Ovary (tissue), 3 donors: Measurements from ENCODE around the gene USF1.

Experiments
- EP300 ChIP-seq: sonication (generic); formaldehyde crosslinking; IDR thresholded peaks from one replicate; pipeline ENCODE4 v1.6.1; 2017; ENCODE audit warnings: antibody characterized with exemption
- POLR2A ChIP-seq: fragments of 450-650 bp; IDR thresholded peaks from one replicate; pipeline ENCODE4 v1.6.1; 2017; ENCODE audit warnings: antibody characterized with exemption, mild to moderate bottlenecking, moderate library complexity
- TF ChIP-seq, protein P1 (sequence below), 3 donors: fragments of 450-650 bp in 2 of 3; fragments of 200-600 bp in 1 of 3; IDR thresholded peaks; one replicate each; pipeline versions ENCODE4 v1.5.1 to v1.8.0; 2016 to 2022; ENCODE audit warnings: antibody characterized with exemption in 3 of 3, mild to moderate bottlenecking in 1 of 3
- donor health status: DM: no; HTN: no; CAD: no.

DNA sequence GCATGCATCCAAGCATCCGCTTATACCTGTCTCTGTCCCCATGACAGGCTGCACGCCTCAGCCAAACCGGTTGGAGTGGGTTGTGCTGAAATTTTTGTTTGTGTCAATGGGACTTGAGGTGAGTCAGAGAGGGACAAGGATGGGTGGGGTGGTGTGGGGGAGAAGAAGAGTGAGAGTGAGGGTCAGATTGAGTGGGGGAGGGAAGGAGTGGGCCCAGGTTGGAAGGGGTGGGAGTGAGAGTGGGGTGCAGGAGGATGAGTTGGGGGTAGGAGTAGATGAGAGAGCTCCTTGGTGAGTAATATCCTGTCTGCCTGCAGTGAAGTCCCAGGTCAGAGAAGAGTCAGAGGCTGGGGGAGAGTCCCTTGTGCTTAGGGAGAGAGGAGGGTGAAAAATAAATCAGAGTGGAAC, 46.8 kb upstream of the USF1 start:
- TF ChIP-seq, protein P1, sequence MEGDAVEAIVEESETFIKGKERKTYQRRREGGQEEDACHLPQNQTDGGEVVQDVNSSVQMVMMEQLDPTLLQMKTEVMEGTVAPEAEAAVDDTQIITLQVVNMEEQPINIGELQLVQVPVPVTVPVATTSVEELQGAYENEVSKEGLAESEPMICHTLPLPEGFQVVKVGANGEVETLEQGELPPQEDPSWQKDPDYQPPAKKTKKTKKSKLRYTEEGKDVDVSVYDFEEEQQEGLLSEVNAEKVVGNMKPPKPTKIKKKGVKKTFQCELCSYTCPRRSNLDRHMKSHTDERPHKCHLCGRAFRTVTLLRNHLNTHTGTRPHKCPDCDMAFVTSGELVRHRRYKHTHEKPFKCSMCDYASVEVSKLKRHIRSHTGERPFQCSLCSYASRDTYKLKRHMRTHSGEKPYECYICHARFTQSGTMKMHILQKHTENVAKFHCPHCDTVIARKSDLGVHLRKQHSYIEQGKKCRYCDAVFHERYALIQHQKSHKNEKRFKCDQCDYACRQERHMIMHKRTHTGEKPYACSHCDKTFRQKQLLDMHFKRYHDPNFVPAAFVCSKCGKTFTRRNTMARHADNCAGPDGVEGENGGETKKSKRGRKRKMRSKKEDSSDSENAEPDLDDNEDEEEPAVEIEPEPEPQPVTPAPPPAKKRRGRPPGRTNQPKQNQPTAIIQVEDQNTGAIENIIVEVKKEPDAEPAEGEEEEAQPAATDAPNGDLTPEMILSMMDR (IDR thresholded peaks at IDR 0.05), result no peak
- TF ChIP-seq POLR2A (no peak), EP300 (no peak)
